GM12878 (cell line): ENCODE results near the gene EVI2B. TPM values are rescaled to one million over a fixed set of nuclear protein-coding genes. Genes with fewer than 3 reads are reported as not detected.
A peak's percentile ranks its signal among the peaks of the same experiment; 100 is the strongest.

Experiments used
- ATAC-seq: fragments of 200-7000 bp; cut with Tn5 transposase; 3 replicates; pipeline ENCODE4 v1.9.1; 2020; ENCODE audit warnings: mild to moderate bottlenecking, moderate library complexity
- BruUV-seq: library from RNA; stranded (reverse); fragments of 400-500 nt; replicated peaks from 2 replicates; lab custom pipeline; 2021; lab: Mats Ljungman, UMichigan
- CTCF ChIA-PET: fragments of 300-600 bp; sonication (Branson Sonifier 250); formaldehyde crosslinking; extraction: SDS; loops from one replicate; lab custom pipeline; 2021; ENCODE audit warnings: inconsistent platforms; lab: Yijun Ruan, JAX
- POLR2A ChIA-PET: fragments of 350-600 bp; formaldehyde crosslinking; extraction: SDS; loops from one replicate; lab custom pipeline; 2021; ENCODE audit warnings: inconsistent platforms; lab: Charles Lee
- RAD21 ChIA-PET: fragments of 300-600 bp; sonication (Branson Sonifier 250); formaldehyde crosslinking; loops from one replicate; lab custom pipeline; 2023; ENCODE audit warnings: antibody characterized with exemption; ENCODE audit not compliant: unreplicated experiment; lab: Charles Lee
- SMC1A ChIA-PET: fragments of 300-600 bp; sonication (Branson Sonifier 250); formaldehyde crosslinking; loops from one replicate; lab custom pipeline; 2023; ENCODE audit not compliant: unreplicated experiment, uncharacterized antibody; lab: Charles Lee
- DNase-seq: peaks from one replicate; pipeline ENCODE4 v3.0.0-alpha.2; 2011; ENCODE audit warnings: low read depth, low spot score
- FAIRE-seq: peaks from 3 replicates; lab custom pipeline; 2011; peaks lifted over from hg19 to GRCh38; lab: Jason Lieb, UNC
- H2AFZ ChIP-seq: 2 replicates; pipeline ENCODE4 v1.6.0; 2011; ENCODE audit warnings: low read depth, low read length, control low read depth; ENCODE audit not compliant: control insufficient read depth
- H3K27ac ChIP-seq: 2 replicates; pipeline ENCODE4 v1.5.1; 2011; ENCODE audit warnings: control low read depth; ENCODE audit not compliant: control insufficient read depth, insufficient read depth
- H3K27me3 ChIP-seq, 2 experiments: replicated peaks in 1 of 2; 2 replicates each; pipeline versions ENCODE4 v1.6.0 to v1.6.1; 2011; ENCODE audit warnings: low read length in 1 of 2; ENCODE audit not compliant: control insufficient read depth in 2 of 2, insufficient read depth in 2 of 2
- H3K36me3 ChIP-seq, 2 experiments: 2 replicates each; pipeline ENCODE4 v1.5.1; 2011; ENCODE audit warnings: low read length in 1 of 2; ENCODE audit not compliant: control insufficient read depth in 2 of 2, insufficient read depth in 2 of 2
- H3K4me1 ChIP-seq: 2 replicates; pipeline ENCODE4 v1.6.1; 2011; ENCODE audit warnings: mild to moderate bottlenecking, low read length, moderate library complexity, mixed read lengths; ENCODE audit not compliant: control insufficient read depth, insufficient read depth
- H3K4me2 ChIP-seq: 2 replicates; pipeline ENCODE4 v1.6.0; 2011; ENCODE audit warnings: control low read depth; ENCODE audit not compliant: control insufficient read depth, insufficient read depth
- H3K4me3 ChIP-seq: fragments of 200-600 bp; sonication (generic); 2 replicates; pipeline ENCODE4 v1.5.1; 2016
- H3K79me2 ChIP-seq: 2 replicates; pipeline ENCODE4 v1.6.0; 2011; ENCODE audit warnings: low read length; ENCODE audit not compliant: control insufficient read depth, insufficient read depth
- H3K9ac ChIP-seq: 2 replicates; pipeline ENCODE4 v1.8.0; 2011; ENCODE audit warnings: low read length, control low read depth, mixed read lengths; ENCODE audit not compliant: control insufficient read depth, insufficient read depth
- H3K9me3 ChIP-seq: replicated peaks from 3 replicates; pipeline ENCODE4 v1.5.1; 2011; ENCODE audit warnings: mild to moderate bottlenecking, low read length; ENCODE audit not compliant: control insufficient read depth, insufficient read depth
- H4K20me1 ChIP-seq: 2 replicates; pipeline ENCODE4 v1.6.0; 2011; ENCODE audit not compliant: control insufficient read depth, insufficient read depth
- ATF7 ChIP-seq: fragments of 450-650 bp; IDR thresholded peaks from 2 replicates; pipeline ENCODE4 v1.6.1; 2016; ENCODE audit warnings: low read depth, mild to moderate bottlenecking
- CBX5 ChIP-seq: sonication (generic); IDR thresholded peaks from 2 replicates; pipeline ENCODE4 v1.6.1; 2016; ENCODE audit warnings: low read depth, moderate library complexity, mild to moderate bottlenecking, inconsistent platforms
- EED ChIP-seq: sonication (generic); IDR thresholded peaks from 2 replicates; pipeline ENCODE4 v1.6.1; 2016; ENCODE audit warnings: antibody characterized with exemption, low read depth
- ELK1 ChIP-seq: IDR thresholded peaks from 2 replicates; pipeline ENCODE4 v1.6.1; 2012; ENCODE audit warnings: low read depth, low read length, improper control_type of control experiment
- GABPA ChIP-seq: IDR thresholded peaks from 2 replicates; pipeline ENCODE4 v1.6.1; 2014; ENCODE audit warnings: antibody characterized with exemption, low read depth, mild to moderate bottlenecking, inconsistent platforms
- HSF1 ChIP-seq: fragments of 150-350 bp; IDR thresholded peaks from 2 replicates; pipeline ENCODE4 v1.6.1; 2014; ENCODE audit warnings: mild to moderate bottlenecking, low read depth, low read length
- JUNB ChIP-seq: IDR thresholded peaks from 2 replicates; pipeline ENCODE4 v1.6.1; 2016; ENCODE audit warnings: antibody characterized with exemption, mild to moderate bottlenecking
- MEF2A ChIP-seq: IDR thresholded peaks from 2 replicates; pipeline ENCODE4 v1.6.1; 2011; ENCODE audit warnings: low read depth, mild to moderate bottlenecking, low read length, moderate library complexity; ENCODE audit not compliant: insufficient read depth
- MLLT1 ChIP-seq: fragments of 450-650 bp; IDR thresholded peaks from 2 replicates; pipeline ENCODE4 v1.6.1; 2016; ENCODE audit warnings: mild to moderate bottlenecking
- NFIC ChIP-seq: IDR thresholded peaks from 2 replicates; pipeline ENCODE4 v1.6.1; 2012; ENCODE audit warnings: low read depth, mild to moderate bottlenecking, inconsistent platforms, low read length, moderate library complexity
- PKNOX1 ChIP-seq: fragments of 450-650 bp; IDR thresholded peaks from 2 replicates; pipeline ENCODE4 v1.6.1; 2016; ENCODE audit warnings: mild to moderate bottlenecking
- PML ChIP-seq: IDR thresholded peaks from 2 replicates; pipeline ENCODE4 v1.6.1; 2012; ENCODE audit warnings: low read length, inconsistent platforms
- SIN3A ChIP-seq: IDR thresholded peaks from 2 replicates; pipeline ENCODE4 v1.6.1; 2012; ENCODE audit warnings: low read depth, low read length, improper control_type of control experiment
- SP1 ChIP-seq: IDR thresholded peaks from one replicate; pipeline ENCODE4 v1.6.1; 2011; ENCODE audit warnings: low read depth, low read length
- SPI1 ChIP-seq: IDR thresholded peaks from 2 replicates; pipeline ENCODE4 v1.6.1; 2011; ENCODE audit warnings: low read depth, mild to moderate bottlenecking, low read length, moderate library complexity, borderline replicate concordance; ENCODE audit not compliant: insufficient read depth
- YBX1 ChIP-seq: fragments of 450-650 bp; IDR thresholded peaks from 2 replicates; pipeline ENCODE4 v1.6.1; 2016; ENCODE audit warnings: antibody characterized with exemption
- ZBED1 ChIP-seq: IDR thresholded peaks from 2 replicates; pipeline ENCODE4 v1.6.1; 2016; ENCODE audit warnings: borderline replicate concordance
- ZNF384 ChIP-seq: IDR thresholded peaks from 2 replicates; pipeline ENCODE4 v1.6.1; 2012; ENCODE audit warnings: low read depth, mild to moderate bottlenecking, low read length, improper control_type of control experiment, borderline replicate concordance
- WGBS: methylation state at CpG from one replicate; pipeline ENCODE4 v1.1.6; 2016; ENCODE audit warnings: low lambda C conversion rate; ENCODE audit not compliant: insufficient replicate concordance, insufficient coverage; ENCODE audit errors: missing lambda C conversion rate; 5-methylcytosine and 5-hydroxymethylcytosine counted together
- in situ Hi-C: fragments of 300-500 bp; cut with MboI; formaldehyde crosslinking; loops from 9 replicates; pipeline ENCODE4 v1.14.3; 2018; ENCODE audit warnings: mixed read lengths
- intact Hi-C: fragments of 100-400 bp; cut with micrococcal nuclease; formaldehyde crosslinking; loops from one replicate; pipeline ENCODE4 v1.14.2; 2022; ENCODE audit not compliant: unreplicated experiment
- polyA plus RNA-seq, 11 experiments: library from polyadenylated mRNA; depleted of rRNA in 4 of 11; unstranded in 6 of 11; stranded (reverse) in 5 of 11; fragments of >200 nt; fragmentation: Nextera tagmentation in 4 of 11; fragmentation: Illumina TruSeq in 1 of 11; extraction: Ambion mirVana in 4 of 11; extraction: Trizol in 1 of 11; gene quantifications; 1 replicate in 1 of 11; 2 replicates in 10 of 11; pipeline versions ENCODE4 v1.2.1 to v1.2.3, GENCODE V29; 2011 to 2016; ENCODE audit warnings: inconsistent platforms in 2 of 11, missing spikeins in 2 of 11, low read depth in 1 of 11
- total RNA-seq, 4 experiments: library from RNA; depleted of rRNA in 3 of 4; stranded (reverse); fragments of >200 nt in 3 of 4; fragmentation: Illumina TruSeq in 1 of 4; extraction: Trizol in 1 of 4; gene quantifications; 2 replicates each; pipeline versions ENCODE4 v1.2.1 to v1.2.3, GENCODE V29; 2013 to 2021

Gene EVI2B
- total and polyA plus RNA-seq, 10 of the 15 experiments (the other 5 are each of a cell fraction or from before 2014, with no cell fraction given), result 26.2 to 195 (median 52.0) TPM

GRCh38 chr17:31308372-31309334, 5.2 kb downstream of the EVI2B start:
- Histone ChIP-seq H3K27ac (peak overlapping the region; percentile 95), H3K4me3 (peak overlapping the region; percentile 56), H3K4me2 (peak overlapping the region; percentile 97), H3K9me3 (peaks cover 3% of the 10 kb centered on the region), H2AFZ (no peak overlapping the region), H3K27me3 (no peaks in the 10 kb centered on the region), H3K79me2 (peaks cover 95% of the 10 kb centered on the region), H3K4me1 (peaks cover 18% of the 10 kb centered on the region), H3K36me3 (peaks cover 7 to 28% of the 10 kb centered on the region in 2 experiments), H3K9ac (peak overlapping the region; percentile 93), H4K20me1 (no peaks in the 10 kb centered on the region)
- ChIA-PET POLR2A (interaction anchor here (0.7 to 2.8 kb wide), 4 partner anchors 11 to 215 kb away, joined by 3 to 30 read pairs (median 4); no protein-coding TSS in a partner anchor), CTCF (interaction anchor here (0.5 to 2.7 kb wide), 3 partner anchors 12 to 500 kb away, joined by 3 to 21 read pairs (median 4); partner anchors contain the start of gene EVI2A), RAD21 (interaction anchor here (0.7 to 3.9 kb wide), 6 partner anchors 11 to 185 kb away, joined by 3 to 39 read pairs (median 7); no protein-coding TSS in a partner anchor), SMC1A (interaction anchor here (0.7 to 7.0 kb wide), 4 partner anchors 12 to 57 kb away, joined by 3 to 101 read pairs (median 4); partner anchors contain the start of gene EVI2A)
- ATAC-seq (peak; percentile 57), FAIRE-seq (no peak), DNase-seq (no peak)
- in situ Hi-C loops (no loop called here), intact Hi-C loops (loop anchor here (1.0 to 2.0 kb wide), 2 partner anchors 58 to 64 kb away; no protein-coding TSS in a partner anchor)
- under 1% methylated on average over 5 of the region's 5 CpGs for WGBS
- no TSS peak for BruUV-seq
- 0 out of 2 replicates have a peak, but pooled peaks have one; percentile 23 for TF ChIP-seq NFIC
- peak; percentile 55 for TF ChIP-seq JUNB
- no peak for TF ChIP-seq PML
- peak; percentile 68 for TF ChIP-seq ZNF384
- no peak for TF ChIP-seq GABPA
- peak; percentile 51 for TF ChIP-seq PKNOX1
- no peak for TF ChIP-seq SP1
- peak; percentile 65; the same call in 1 of the 2 replicates for TF ChIP-seq SPI1
- no peak for TF ChIP-seq YBX1
- no peak for TF ChIP-seq ELK1
- TF ChIP-seq ATF7, result peak; percentile 17; the same call in 1 of the 2 replicates
- peak; percentile 53; the same call in 1 of the 2 replicates for TF ChIP-seq MLLT1
- TF ChIP-seq ZBED1, result no peak
- TF ChIP-seq HSF1, result no peak
- TF ChIP-seq EED, result no peak
- no peak for TF ChIP-seq SIN3A
- TF ChIP-seq MEF2A, result no peak
- no peak for TF ChIP-seq CBX5
